GM12892 (cell line): ENCODE results near the gene POGK.

ENCODE experiments used
- POLR2A ChIP-seq: IDR thresholded peaks from 2 replicates; pipeline ENCODE4 v1.6.1; 2011; ENCODE audit warnings: low read depth, low read length, control low read depth
- POLR2AphosphoS5 ChIP-seq: IDR thresholded peaks from 2 replicates; pipeline ENCODE4 v1.6.1; 2011; ENCODE audit warnings: low read depth, low read length, control low read depth

- TF ChIP-seq POLR2A (no peak), POLR2AphosphoS5 (no peak)
Measured at GRCh38 chr1:166899769-166900168, 60.5 kb downstream of the POGK start.
